ENCODE results near the gene MROH2A. TPM values are rescaled to one million over a fixed set of nuclear protein-coding genes. Genes with fewer than 3 reads are reported as not detected.

Gene MROH2A
- polyA plus RNA-seq, 1 experiment = not detected

DNA sequence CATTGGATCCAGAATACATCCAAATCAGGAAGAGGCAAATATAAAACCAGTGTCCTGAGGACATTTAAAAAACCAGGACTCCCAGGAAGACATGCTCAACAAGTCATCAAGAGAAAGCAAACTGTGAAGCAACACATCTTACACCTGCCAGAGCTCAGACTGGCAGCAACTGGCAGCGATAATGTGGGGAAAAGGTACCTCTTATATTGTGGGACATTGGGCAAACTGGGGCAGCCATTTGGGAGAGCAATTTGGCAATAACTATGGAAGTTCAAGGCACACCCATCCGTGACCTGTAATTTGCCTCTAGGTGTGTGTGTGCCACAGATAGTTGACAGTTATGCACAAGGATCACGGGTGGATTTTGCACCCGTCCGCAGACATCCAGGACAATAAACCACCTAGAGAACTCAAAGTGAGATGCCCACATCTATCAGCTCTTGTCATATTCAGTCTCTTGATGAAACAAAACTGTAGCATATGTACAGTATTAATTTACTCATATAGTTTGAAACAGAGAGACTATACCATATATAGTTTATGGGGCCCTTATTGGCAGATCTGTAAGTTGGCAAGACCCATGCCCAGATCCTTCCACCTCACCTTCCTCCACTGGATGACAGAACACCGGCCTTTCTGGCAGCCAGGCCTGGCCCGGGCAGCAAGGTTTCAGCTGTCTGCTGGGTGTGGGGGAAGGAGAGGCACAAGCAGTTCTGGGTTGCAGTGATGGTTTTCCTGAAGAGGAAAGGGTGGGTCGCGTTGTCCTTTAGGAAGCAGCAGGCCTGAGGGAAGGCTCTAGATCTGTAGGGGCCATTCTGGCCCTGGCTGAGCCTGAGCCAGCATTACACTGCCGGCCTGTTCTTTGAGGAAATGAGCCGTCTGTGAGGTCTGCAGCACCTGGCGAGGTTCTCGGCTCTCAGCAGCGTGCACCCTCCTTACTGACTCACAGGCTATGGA lies 57.4 kb downstream of the MROH2A start:
- ChIA-PET CTCF (no interaction called here), POLR2A (no interaction called here)
- TF ChIP-seq, protein P1, sequence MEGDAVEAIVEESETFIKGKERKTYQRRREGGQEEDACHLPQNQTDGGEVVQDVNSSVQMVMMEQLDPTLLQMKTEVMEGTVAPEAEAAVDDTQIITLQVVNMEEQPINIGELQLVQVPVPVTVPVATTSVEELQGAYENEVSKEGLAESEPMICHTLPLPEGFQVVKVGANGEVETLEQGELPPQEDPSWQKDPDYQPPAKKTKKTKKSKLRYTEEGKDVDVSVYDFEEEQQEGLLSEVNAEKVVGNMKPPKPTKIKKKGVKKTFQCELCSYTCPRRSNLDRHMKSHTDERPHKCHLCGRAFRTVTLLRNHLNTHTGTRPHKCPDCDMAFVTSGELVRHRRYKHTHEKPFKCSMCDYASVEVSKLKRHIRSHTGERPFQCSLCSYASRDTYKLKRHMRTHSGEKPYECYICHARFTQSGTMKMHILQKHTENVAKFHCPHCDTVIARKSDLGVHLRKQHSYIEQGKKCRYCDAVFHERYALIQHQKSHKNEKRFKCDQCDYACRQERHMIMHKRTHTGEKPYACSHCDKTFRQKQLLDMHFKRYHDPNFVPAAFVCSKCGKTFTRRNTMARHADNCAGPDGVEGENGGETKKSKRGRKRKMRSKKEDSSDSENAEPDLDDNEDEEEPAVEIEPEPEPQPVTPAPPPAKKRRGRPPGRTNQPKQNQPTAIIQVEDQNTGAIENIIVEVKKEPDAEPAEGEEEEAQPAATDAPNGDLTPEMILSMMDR (IDR thresholded peaks at IDR 0.05; ENCODE audit: insufficient read depth, low read depth, low read length) = no peak
- H3K4me3 ChIP-seq (ENCODE audit: low read depth, low read length) = no peak overlapping the region
- no peaks in the 10 kb centered on the region for H3K27me3 ChIP-seq (ENCODE audit: control insufficient read depth, insufficient read depth, low read length)
- no peak for DNase-seq (ENCODE audit: low read depth)
- H3K36me3 ChIP-seq (ENCODE audit: control insufficient read depth, insufficient read depth, low read length) = no peaks in the 10 kb centered on the region; the same call in 1 of the 2 replicates

DNA sequence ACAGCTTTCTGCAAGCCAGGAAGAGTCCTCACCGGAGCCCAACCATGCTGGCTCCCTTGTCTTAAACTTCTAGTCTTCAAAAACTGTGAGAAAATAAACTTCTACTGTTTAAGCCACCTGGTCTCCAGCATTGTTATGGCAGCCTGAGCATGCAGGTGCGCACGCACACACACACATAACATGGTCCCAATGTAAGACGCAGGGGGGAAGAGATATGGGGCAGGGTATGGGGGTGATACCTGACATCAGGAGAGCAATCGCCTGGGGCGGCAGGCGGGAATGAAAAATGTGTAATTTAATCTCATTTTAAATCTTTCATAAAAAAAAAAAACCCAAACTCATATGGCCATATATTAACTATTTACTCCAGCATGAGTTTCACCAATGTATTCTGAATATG lies 58.2 kb downstream of the MROH2A start:
- H3K36me3 ChIP-seq (ENCODE audit: control insufficient read depth, insufficient read depth, low read length) = no peaks in the 10 kb centered on the region; the same call in none of the 2 replicates
- CTCF ChIA-PET = no interaction called here
- no peak overlapping the region for H3K4me3 ChIP-seq (ENCODE audit: low read depth, low read length)
- POLR2A ChIA-PET = no interaction called here
- no peak for DNase-seq (ENCODE audit: low read depth)
- H3K27me3 ChIP-seq (ENCODE audit: control insufficient read depth, insufficient read depth, low read length) = no peaks in the 10 kb centered on the region
- TF ChIP-seq, protein P1 (IDR thresholded peaks at IDR 0.05; ENCODE audit: insufficient read depth, low read depth, low read length) = no peak

DNA sequence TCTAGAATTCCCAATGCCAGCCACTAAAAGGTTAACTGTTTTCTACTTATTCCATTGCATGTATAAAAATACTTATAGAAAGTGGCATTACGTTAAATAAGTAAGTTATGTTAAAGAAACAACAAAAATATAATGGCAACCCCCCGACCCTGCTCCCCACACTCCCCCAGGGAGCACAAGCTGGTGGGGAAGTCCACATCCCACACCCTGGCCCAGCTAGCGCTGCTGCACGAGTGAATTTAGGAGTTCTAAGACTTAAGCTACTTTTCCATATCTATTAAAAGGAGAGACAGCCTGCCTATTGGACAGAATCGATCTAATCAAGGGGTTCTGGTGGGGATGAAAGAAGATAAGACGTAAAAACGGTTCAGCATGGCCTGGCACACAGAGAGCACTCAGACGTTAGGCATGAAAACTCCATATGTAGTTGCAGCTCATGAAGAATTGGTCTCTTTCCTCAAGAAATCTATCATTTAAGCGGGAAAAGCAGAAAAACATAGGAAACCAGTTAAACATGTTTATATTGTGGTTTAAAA lies 59.6 kb downstream of the MROH2A start:
- TF ChIP-seq, protein P1 (IDR thresholded peaks at IDR 0.05; ENCODE audit: insufficient read depth, low read depth, low read length) = no peak
- ChIA-PET CTCF (interaction anchor here (0.6 kb wide), 1 partner anchor 1114 kb away, joined by 3 read pairs; no protein-coding TSS in a partner anchor), POLR2A (no interaction called here)
- no peak for DNase-seq (ENCODE audit: low read depth)
- Histone ChIP-seq H3K27me3 (ENCODE audit: control insufficient read depth, insufficient read depth, low read length) (no peaks in the 10 kb centered on the region), H3K36me3 (ENCODE audit: control insufficient read depth, insufficient read depth, low read length) (no peaks in the 10 kb centered on the region; the same call in none of the 2 replicates), H3K4me3 (ENCODE audit: low read depth, low read length) (no peak overlapping the region)

GRCh38 chr2:233838251-233838650 lies 60.1 kb downstream of the MROH2A start:
- Histone ChIP-seq H3K27me3 (ENCODE audit: control insufficient read depth, insufficient read depth, low read length) (no peaks in the 10 kb centered on the region), H3K36me3 (ENCODE audit: control insufficient read depth, insufficient read depth, low read length) (no peaks in the 10 kb centered on the region; the same call in none of the 2 replicates), H3K4me3 (ENCODE audit: low read depth, low read length) (no peak overlapping the region)
- CTCF ChIA-PET = interaction anchor here (0.6 kb wide), 1 partner anchor 1114 kb away, joined by 3 read pairs; no protein-coding TSS in a partner anchor
- POLR2A ChIA-PET = no interaction called here
- DNase-seq (ENCODE audit: low read depth) = no peak
- TF ChIP-seq, protein P1 (IDR thresholded peaks at IDR 0.05; ENCODE audit: insufficient read depth, low read depth, low read length) = no peak

DNA sequence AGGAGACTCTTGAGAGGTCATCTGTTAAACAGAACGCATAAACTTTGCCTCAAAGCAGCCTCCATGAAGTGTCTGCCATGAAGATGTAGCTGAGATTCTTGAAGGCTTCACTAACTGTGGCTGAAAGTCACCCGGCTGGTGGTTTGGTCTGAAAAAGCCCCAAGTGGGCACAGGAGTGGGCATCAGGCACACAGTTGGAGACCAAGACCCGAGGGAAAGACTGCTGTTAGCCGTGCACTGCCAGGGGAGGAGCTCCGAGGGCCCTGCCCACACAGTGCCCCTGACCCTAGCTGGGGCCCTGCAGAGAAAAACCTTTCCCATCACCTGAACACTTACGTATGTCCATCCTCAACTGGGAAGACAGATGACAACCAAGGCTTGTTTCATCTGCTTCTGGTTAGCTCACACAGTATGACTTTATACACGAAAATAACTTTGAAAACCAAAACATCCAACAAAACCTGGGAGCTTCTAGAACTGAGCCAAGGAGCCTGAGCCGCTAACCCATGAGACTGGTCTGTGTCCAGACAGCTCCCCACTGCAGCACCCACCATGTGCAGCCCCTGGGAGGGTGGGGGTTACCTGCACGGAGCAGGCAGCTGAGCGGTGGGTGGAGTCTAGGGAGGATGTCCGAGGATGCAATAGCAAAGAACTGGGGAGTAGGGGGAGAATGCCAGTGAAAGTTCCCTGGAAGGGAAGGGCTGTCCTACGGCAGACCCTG lies 60.8 kb downstream of the MROH2A start:
- Histone ChIP-seq H3K36me3 (ENCODE audit: control insufficient read depth, insufficient read depth, low read length) (no peaks in the 10 kb centered on the region; the same call in none of the 2 replicates), H3K27me3 (ENCODE audit: control insufficient read depth, insufficient read depth, low read length) (no peaks in the 10 kb centered on the region), H3K4me3 (ENCODE audit: low read depth, low read length) (no peak overlapping the region)
- POLR2A ChIA-PET = no interaction called here
- CTCF ChIA-PET = interaction anchor here (0.8 kb wide), 1 partner anchor 31 kb away, joined by 3 read pairs; no protein-coding TSS in a partner anchor
- DNase-seq (ENCODE audit: low read depth) = no peak
- TF ChIP-seq, protein P1 (IDR thresholded peaks at IDR 0.05; ENCODE audit: insufficient read depth, low read depth, low read length) = no peak

Data from BJ (cell line).